ENCODE data around the gene AP3B2.
"Not testable (repeated sequence)": the region's sequence is repeated elsewhere in the genome, so short reads cannot be mapped to it uniquely, and the experiment has no call there.

Gene AP3B2

DNA sequence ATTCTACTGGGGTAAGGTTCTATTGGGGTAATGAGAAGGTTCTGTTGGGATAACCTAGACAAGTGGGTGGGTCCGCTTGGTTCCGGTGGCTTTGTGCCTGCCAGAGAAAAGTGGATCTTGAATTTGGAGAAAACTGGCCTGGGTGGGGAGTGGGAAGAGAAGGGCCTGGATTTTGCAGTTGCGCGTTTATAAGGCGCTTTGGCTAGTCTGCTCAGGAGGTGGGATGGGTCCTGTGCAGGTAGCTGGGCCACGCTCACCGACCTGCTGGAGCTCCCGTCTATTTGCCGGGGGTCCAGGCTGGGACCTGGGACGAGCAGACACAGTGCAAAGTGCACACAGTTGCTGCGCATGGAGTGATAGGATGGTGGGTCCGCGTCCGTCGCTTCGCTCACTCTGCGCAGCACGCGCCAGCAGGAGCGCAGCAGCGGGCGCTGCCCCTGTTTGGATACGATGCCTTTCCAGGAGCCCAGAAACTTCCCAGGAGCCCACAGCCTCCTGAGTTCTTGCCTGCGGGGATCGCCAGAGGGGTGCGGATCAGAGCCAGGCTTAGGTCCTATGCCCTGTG, 1.3 kb upstream of the AP3B2 start:
- Mint-ChIP-seq H3K27ac (no peak overlapping the region), H3K27me3 (peaks cover 9% of the 10 kb centered on the region), H3K4me1 (ENCODE audit: low read depth) (no peaks in the 10 kb centered on the region), H3K36me3 (ENCODE audit: low read depth) (no peaks in the 10 kb centered on the region), H3K4me3 (peak overlapping the region; percentile 20), H3K9me3 (no peaks in the 10 kb centered on the region)

DNA sequence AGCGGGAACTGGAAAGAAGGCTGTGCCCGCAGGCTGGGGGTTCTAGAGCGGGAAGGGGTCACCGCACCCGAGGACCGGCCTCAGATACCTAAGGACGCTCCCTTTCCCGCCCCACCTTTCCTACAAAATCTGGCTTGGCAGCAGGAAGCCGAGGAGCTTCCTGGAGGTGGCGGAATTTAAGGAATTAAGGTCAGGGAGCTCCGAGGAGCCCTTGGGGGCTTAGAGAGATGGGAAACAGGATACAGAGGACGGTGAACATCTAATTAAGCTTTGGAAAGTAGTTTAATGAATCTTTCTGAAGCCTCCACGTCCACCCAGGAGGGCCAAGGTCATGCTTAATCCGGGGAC, 507 bp upstream of the AP3B2 start:
- Mint-ChIP-seq H3K4me3 (peak overlapping the region; percentile 72), H3K27me3 (peaks cover 9% of the 10 kb centered on the region), H3K9me3 (no peaks in the 10 kb centered on the region), H3K36me3 (ENCODE audit: low read depth) (no peaks in the 10 kb centered on the region), H3K4me1 (ENCODE audit: low read depth) (no peaks in the 10 kb centered on the region), H3K27ac (no peak overlapping the region)

DNA sequence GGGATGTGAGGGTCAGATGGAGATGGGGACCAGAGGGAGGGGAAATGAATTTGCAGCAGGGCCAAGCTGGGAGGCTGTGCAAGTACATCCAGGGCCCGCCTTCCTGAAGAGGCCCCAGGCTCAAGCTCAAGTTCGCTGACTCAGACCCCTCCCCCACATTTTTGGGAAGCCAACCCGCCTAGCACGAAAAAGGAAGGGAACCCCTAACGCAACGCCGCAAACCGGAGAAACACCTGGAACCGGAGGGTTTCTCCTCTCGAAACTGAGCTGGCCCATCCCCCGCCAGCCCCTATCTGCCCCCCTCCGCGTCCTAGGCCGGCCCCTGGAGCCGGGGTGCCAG, 624 bp downstream of the AP3B2 start:
- no peaks in the 10 kb centered on the region for H3K4me1 Mint-ChIP-seq (ENCODE audit: low read depth)
- no peaks in the 10 kb centered on the region for H3K9me3 Mint-ChIP-seq
- no peak overlapping the region for H3K27ac Mint-ChIP-seq
- peaks cover 9% of the 10 kb centered on the region for H3K27me3 Mint-ChIP-seq
- no peaks in the 10 kb centered on the region for H3K36me3 Mint-ChIP-seq (ENCODE audit: low read depth)
- H3K4me3 Mint-ChIP-seq = no peak overlapping the region

DNA sequence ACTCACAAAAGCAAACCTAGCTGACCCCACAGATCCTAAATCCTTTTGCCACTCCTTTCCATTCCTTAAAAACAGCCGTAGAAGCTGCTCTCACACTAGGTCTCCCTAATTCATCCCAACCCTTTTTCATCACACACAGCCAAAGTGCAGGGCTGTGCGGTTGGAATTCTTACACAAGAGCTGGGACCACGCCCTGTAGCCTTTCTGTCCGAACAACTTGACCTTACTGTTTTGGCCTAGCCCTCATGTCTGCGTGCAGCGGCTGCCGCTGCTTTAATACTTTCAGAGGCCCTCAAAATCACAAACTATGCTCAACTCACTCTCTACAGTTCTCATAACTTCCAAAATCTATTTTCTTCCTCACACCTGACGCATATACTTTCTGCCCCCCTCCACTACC, 3.8 kb downstream of the AP3B2 start:
- not testable (repeated sequence) for H3K9me3 Mint-ChIP-seq; H3K27me3 Mint-ChIP-seq; H3K4me1 Mint-ChIP-seq (ENCODE audit: low read depth); H3K27ac Mint-ChIP-seq; H3K4me3 Mint-ChIP-seq; H3K36me3 Mint-ChIP-seq (ENCODE audit: low read depth)

DNA sequence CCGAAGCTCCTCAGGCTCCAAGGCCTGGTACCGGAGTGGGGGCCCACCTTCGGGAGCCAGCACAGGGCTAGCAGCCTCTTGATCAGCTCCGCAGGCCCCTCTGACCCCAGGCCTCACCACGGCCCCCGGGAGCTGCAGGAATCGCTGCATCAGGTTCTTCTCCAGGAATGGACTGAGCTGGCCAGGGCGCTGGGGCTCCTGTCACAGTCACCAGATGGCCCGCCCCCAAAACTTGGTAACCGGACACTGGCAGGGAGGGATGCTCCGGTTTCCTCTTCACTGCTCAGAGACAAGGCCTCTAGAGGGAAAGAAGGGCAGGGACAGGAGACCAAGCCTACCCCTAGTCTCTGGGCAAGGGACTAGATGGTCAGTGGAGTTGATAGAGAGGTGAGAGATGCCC, 9.9 kb downstream of the AP3B2 start:
- no peaks in the 10 kb centered on the region for H3K36me3 Mint-ChIP-seq (ENCODE audit: low read depth)
- H3K27me3 Mint-ChIP-seq = no peaks in the 10 kb centered on the region
- no peak overlapping the region for H3K4me3 Mint-ChIP-seq
- no peak overlapping the region for H3K27ac Mint-ChIP-seq
- H3K4me1 Mint-ChIP-seq (ENCODE audit: low read depth) = no peaks in the 10 kb centered on the region
- H3K9me3 Mint-ChIP-seq = no peaks in the 10 kb centered on the region

DNA sequence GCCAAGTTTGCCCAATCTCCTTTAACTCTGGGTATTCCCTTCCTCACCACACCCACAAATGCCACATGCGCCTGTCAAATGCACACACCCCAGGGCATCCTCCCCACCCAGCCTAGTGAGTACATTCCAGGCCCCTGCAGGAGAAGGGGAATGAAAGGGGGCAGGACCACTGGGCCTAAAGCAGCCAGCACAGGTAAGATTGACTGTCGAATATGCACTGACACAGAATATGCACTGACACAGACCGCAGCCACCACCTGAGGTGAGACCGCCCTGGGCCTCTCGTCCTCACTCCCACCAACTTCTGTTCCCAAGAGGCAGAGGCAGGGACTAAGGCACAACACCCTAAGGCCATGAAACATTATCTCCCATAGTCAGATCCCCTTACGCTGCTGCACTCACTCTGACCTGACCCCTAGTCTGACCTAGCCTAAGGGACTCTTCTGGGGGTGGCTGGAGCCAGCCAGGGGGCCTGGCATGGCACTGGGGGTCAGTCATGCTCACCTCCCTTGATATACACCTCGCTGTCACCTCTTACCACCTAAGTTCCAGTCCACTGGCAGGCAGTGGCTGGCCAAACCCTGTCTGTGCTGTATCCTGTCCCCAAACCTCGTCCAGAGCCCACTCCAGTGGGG, 10.8 kb downstream of the AP3B2 start:
- H3K27me3 Mint-ChIP-seq = no peaks in the 10 kb centered on the region

DNA sequence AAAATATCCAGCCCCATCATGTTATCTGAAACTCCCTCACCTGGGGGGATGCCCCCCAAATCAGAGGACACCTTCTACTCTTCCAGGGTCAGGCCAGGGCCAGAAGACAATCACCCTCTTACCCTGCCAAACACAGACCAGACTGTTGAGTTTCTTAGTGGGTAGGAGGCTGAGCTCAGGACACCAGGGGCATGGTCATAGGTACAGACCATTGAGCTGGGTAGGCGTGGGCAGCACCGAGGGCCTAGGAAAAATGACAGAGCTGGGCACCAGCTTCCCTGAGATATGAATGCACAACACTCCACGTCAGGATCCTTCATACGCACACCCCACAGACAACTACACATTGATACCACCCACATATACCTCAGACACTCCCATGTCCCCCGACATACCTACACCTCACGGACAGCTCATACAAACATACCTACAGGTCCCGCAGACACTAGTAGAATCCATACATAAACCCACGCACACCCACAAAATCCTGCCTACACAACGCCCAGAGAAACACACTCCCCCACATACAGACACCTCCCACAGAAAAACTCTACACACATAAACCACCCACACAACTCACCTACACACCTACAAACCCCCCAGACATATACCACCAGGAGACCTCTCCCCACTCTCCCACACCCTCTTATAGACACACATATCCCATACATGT, 11.8 kb downstream of the AP3B2 start:
- Mint-ChIP-seq H3K4me3 (no peak overlapping the region), H3K36me3 (ENCODE audit: low read depth) (no peaks in the 10 kb centered on the region), H3K4me1 (ENCODE audit: low read depth) (no peaks in the 10 kb centered on the region), H3K27me3 (peaks cover under 1% of the 10 kb centered on the region), H3K9me3 (no peaks in the 10 kb centered on the region), H3K27ac (no peak overlapping the region)

More for the DNA sequence above, 10.8 kb downstream of the AP3B2 start:
- Mint-ChIP-seq H3K9me3 (no peaks in the 10 kb centered on the region), H3K27ac (no peak overlapping the region), H3K36me3 (ENCODE audit: low read depth) (no peaks in the 10 kb centered on the region), H3K4me3 (no peak overlapping the region), H3K4me1 (ENCODE audit: low read depth) (no peaks in the 10 kb centered on the region)

DNA sequence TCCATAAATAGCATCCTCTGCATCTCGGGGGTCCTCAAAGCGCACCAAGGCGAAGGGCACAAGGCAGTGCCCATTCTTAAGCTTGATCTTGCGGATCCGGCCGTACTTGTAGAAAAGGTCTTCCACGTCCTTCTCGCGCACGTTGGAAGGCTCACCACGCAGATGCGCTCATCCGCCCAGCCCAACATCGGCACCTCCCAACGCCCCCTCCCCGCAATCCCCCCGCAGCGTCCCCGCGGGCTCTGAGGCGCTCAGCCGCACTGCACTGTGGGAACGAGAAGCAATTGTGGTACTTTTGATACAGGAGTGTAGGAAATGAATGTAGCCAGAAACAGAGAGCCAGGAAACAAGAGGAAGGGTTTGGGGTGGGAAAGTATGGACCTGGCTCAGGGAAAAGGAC, 17.5 kb downstream of the AP3B2 start:
- Mint-ChIP-seq H3K4me3 (no peak overlapping the region), H3K27me3 (peaks cover 6% of the 10 kb centered on the region), H3K4me1 (ENCODE audit: low read depth) (no peaks in the 10 kb centered on the region), H3K9me3 (no peaks in the 10 kb centered on the region), H3K36me3 (ENCODE audit: low read depth) (no peaks in the 10 kb centered on the region), H3K27ac (no peak overlapping the region)

DNA sequence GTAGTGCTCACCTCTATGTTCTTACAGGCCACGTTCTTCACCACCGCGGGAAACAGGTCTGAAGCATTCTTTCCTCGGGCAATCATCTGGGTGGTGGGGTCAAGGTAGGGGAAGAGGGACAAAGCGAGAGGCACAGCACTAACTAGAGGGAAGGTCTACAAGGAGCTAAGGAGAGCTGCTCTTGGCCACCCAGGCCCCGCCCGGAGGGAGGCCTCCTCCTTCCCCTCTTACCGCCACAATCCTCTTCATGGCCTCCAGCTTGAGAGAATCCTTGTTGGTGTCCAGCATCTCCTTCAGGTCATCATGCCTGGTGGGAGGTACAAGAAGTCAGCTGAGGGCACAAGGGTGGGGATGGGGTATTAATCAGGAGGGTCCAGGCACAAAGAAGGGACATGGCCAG, 20.5 kb downstream of the AP3B2 start:
- no peaks in the 10 kb centered on the region for H3K4me1 Mint-ChIP-seq (ENCODE audit: low read depth)
- H3K27me3 Mint-ChIP-seq = peaks cover 10% of the 10 kb centered on the region
- no peaks in the 10 kb centered on the region for H3K9me3 Mint-ChIP-seq

DNA sequence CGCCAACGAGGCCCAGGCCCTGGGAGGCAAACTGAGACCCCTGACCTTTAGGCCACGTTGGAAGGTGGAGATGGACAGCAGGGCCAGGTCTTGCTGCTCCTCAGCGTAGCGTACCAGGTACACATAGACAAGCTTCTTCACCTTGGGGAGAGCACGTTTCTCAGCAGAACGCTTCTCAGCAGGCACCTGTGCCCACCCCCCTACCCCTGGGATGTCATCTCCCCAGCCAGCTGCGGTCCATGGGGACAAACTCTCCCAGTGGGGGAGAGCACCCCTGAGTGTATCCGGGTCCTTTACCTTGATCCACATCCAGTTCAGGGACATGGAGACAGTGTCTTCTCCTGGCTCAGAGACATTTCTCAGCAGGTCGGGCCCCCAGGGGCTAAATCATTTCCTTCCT, 21.0 kb downstream of the AP3B2 start:
- Mint-ChIP-seq H3K27ac (no peak overlapping the region), H3K36me3 (ENCODE audit: low read depth) (no peaks in the 10 kb centered on the region), H3K4me3 (no peak overlapping the region), H3K27me3 (peaks cover 10% of the 10 kb centered on the region), H3K4me1 (ENCODE audit: low read depth) (no peaks in the 10 kb centered on the region), H3K9me3 (no peaks in the 10 kb centered on the region)

More for the DNA sequence above, 20.5 kb downstream of the AP3B2 start:
- H3K4me3 Mint-ChIP-seq = no peak overlapping the region
- H3K27ac Mint-ChIP-seq = no peak overlapping the region
- H3K36me3 Mint-ChIP-seq (ENCODE audit: low read depth) = no peaks in the 10 kb centered on the region

DNA sequence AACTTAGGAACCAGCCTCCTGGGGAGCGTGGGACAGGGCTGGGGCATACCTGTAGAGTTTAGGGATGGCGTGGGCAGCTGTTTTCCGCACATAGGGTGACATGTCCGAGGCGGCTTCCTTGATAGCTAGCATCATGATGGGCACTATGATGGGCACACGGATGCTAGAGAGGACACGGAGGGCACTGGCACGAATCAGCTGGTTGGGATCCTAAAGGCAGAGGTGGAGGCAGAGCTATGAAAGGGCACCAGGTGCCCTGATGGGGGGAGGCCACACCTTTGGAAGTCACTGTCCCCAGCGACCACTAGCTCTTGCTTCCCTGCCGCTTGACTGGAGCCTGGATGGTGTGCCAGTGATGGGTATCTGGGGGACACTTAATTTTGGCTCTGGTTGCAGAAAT, 28.3 kb downstream of the AP3B2 start:
- Mint-ChIP-seq H3K27ac (no peak overlapping the region), H3K4me3 (peak overlapping the region; percentile 86), H3K4me1 (ENCODE audit: low read depth) (peaks cover 9% of the 10 kb centered on the region), H3K9me3 (no peaks in the 10 kb centered on the region), H3K36me3 (ENCODE audit: low read depth) (no peaks in the 10 kb centered on the region), H3K27me3 (peaks cover 5% of the 10 kb centered on the region)

DNA sequence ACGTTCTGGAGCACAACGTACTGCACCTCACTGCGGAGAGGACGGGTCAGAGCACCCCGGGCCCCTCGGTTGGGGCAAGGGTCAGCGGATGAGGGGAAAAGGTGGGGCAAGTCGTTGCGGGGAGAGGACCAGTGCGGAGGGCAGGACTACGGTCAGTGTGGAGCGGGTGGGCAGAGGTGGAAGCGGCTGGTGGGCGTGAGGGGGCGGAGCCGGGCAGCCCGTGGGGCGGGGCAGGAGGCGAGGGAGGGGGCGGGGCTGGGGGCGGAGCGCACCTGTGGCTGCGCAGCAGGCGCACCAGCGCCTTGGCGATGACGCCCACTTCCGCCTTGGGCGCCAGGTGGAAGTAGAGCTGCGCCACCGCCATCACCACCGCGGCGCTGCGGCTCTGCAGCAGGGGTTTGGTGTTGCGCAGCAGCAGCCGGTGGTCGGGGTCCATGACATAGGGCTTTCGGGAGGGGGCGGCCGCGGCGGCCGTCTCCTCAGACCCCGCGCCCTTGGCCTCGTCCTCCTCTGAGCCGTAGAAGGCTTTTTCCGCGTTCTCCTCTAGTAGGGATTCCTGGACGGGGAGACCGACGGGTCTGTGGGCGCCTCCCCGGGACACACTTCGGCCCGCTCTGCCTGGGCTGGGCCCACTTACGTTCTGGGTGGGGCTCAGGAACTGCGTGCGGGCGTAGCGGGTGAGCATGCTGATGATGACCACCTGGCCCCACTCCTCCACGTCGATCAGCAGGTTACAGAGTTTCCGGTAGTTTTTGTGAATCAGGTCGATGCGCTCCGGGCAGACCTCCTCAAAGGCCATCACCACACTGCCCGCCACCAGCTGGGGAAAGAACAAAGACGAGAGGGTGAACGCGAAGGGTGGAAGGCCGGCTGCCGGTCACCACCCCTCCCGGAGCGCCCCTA, 29.2 kb downstream of the AP3B2 start:
- H3K4me3 Mint-ChIP-seq = peak overlapping the region; percentile 86
- H3K27me3 Mint-ChIP-seq = no peaks in the 10 kb centered on the region
- no peaks in the 10 kb centered on the region for H3K36me3 Mint-ChIP-seq (ENCODE audit: low read depth)
- H3K27ac Mint-ChIP-seq = peak overlapping the region; percentile 3
- H3K9me3 Mint-ChIP-seq = no peaks in the 10 kb centered on the region
- H3K4me1 Mint-ChIP-seq (ENCODE audit: low read depth) = peaks cover 9% of the 10 kb centered on the region

DNA sequence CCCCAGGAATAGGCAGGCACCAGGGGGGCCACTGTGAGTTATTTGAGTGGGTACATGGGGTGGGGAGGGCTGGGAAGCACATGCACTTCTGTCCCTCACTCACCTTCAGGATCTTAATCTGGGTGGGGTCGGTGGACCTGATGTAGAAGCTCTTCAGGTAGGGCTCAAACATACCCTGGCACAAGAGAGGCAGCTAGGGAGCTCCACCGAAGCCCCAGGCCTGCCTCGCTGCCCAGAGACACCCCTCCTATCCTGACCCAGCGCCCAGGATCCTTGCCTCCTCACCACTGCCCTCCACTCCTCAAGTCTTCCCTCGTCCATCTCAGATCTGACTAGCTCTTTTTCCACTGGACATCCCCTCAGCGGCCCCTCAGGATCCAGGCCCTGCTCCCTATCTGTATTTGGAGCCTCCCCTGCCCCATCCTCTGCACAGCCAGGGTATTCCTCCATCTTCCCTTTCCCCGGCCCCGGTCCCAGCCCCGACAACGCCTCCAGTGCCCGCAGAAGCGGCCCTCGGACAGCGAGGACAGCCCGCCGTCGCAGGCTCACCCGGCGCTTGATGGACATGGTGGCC, 30.0 kb downstream of the AP3B2 start:
- Mint-ChIP-seq H3K4me1 (ENCODE audit: low read depth) (peaks cover 9% of the 10 kb centered on the region), H3K9me3 (no peaks in the 10 kb centered on the region), H3K36me3 (ENCODE audit: low read depth) (no peaks in the 10 kb centered on the region), H3K4me3 (peak overlapping the region; percentile 86), H3K27me3 (no peaks in the 10 kb centered on the region), H3K27ac (no peak overlapping the region)

DNA sequence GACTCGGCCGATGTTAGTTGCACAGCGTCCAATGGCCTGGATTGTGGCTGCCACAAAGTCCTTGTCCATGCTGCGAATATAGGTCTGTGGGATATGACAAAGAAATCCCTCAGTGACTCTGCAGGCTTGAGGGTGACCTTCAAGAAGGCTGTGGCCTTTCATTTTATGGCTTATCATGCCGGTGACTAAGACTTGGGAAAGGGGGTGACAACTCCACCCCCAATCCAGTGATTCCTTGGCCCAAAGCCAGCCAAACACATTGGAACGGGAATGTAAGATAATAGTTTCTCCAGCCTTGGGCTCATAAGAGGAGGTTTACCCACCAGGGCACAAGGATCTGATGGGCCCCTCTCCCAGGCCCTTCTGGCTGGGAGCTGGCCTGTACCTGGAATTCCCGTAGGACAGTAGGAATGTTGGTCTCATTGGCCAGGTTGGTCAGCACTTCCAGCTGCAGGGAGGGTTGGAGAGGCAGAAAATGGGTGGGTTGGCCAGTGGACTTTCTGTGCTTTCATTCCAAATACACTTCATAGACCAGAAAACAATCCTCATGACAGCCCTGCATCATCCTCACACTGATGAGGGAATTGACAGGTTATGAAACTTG, 31.9 kb downstream of the AP3B2 start:
- no peaks in the 10 kb centered on the region for H3K27me3 Mint-ChIP-seq
- no peak overlapping the region for H3K4me3 Mint-ChIP-seq
- H3K36me3 Mint-ChIP-seq (ENCODE audit: low read depth) = no peaks in the 10 kb centered on the region
- H3K9me3 Mint-ChIP-seq = no peaks in the 10 kb centered on the region
- peaks cover 9% of the 10 kb centered on the region for H3K4me1 Mint-ChIP-seq (ENCODE audit: low read depth)
- H3K27ac Mint-ChIP-seq = no peak overlapping the region
